GM23338 (cell line): ENCODE results near the gene PTP4A2. TPM values are rescaled to one million over a fixed set of nuclear protein-coding genes. Genes with fewer than 3 reads are reported as not detected.

ENCODE experiments used
- ATAC-seq: fragments of 200-7000 bp; cut with Tn5 transposase; 3 replicates; pipeline ENCODE4 v1.9.1; 2020
- DNase-seq: peaks from one replicate; pipeline ENCODE4 v3.0.0-alpha.2; 2015; ENCODE audit warnings: low spot score
- H2AFZ ChIP-seq: fragments of 200-600 bp; sonication (generic); 2 replicates; pipeline ENCODE4 v1.8.0; 2016; ENCODE audit warnings: antibody characterized with exemption, mild to moderate bottlenecking, moderate library complexity
- H3F3A ChIP-seq: fragments of 200-600 bp; sonication (generic); replicated peaks from 2 replicates; pipeline ENCODE4 v1.8.0; 2017; ENCODE audit warnings: antibody characterized with exemption, mixed run types, low read depth
- H3K27ac ChIP-seq: fragments of 200-600 bp; sonication (generic); 2 replicates; pipeline ENCODE4 v1.6.1; 2016; ENCODE audit warnings: low read depth
- H3K27me3 ChIP-seq: fragments of 200-600 bp; sonication (generic); 2 replicates; pipeline ENCODE4 v1.8.0; 2016; ENCODE audit warnings: mild to moderate bottlenecking, mixed run types, moderate library complexity; ENCODE audit not compliant: insufficient read depth
- H3K36me3 ChIP-seq: fragments of 200-600 bp; sonication (generic); 2 replicates; pipeline ENCODE4 v1.8.0; 2016; ENCODE audit warnings: mild to moderate bottlenecking; ENCODE audit not compliant: insufficient read depth
- H3K4me1 ChIP-seq: fragments of 200-600 bp; sonication (generic); 2 replicates; pipeline ENCODE4 v1.8.0; 2016; ENCODE audit warnings: mild to moderate bottlenecking, moderate library complexity; ENCODE audit not compliant: insufficient read depth
- H3K4me2 ChIP-seq: fragments of 200-600 bp; sonication (generic); 2 replicates; pipeline ENCODE4 v1.7.1; 2017; ENCODE audit warnings: mixed run types
- H3K4me3 ChIP-seq: fragments of 200-600 bp; sonication (generic); 2 replicates; pipeline ENCODE4 v1.6.1; 2016; ENCODE audit warnings: mixed run types
- H3K79me2 ChIP-seq: fragments of 200-600 bp; sonication (generic); replicated peaks from 2 replicates; pipeline ENCODE4 v1.8.0; 2017; ENCODE audit warnings: mild to moderate bottlenecking; ENCODE audit not compliant: insufficient read depth
- H3K9me2 ChIP-seq: fragments of 200-600 bp; sonication (generic); 2 replicates; pipeline ENCODE4 v1.8.0; 2017; ENCODE audit not compliant: insufficient read depth
- H4K20me1 ChIP-seq: fragments of 200-600 bp; sonication (generic); replicated peaks from 2 replicates; pipeline ENCODE4 v1.8.0; 2017; ENCODE audit warnings: mild to moderate bottlenecking; ENCODE audit not compliant: insufficient read depth
- H3K27ac Mint-ChIP-seq: 2 replicates; pipeline ENCODE4 v1.8.0; 2020; ENCODE audit warnings: inconsistent platforms, mild to moderate bottlenecking, moderate library complexity, mixed read lengths
- H3K27me3 Mint-ChIP-seq: 3 replicates; pipeline ENCODE4 v1.8.0; 2022; ENCODE audit warnings: low read depth, mild to moderate bottlenecking, moderate library complexity, mixed read lengths, inconsistent platforms; ENCODE audit not compliant: insufficient read depth, poor library complexity
- H3K36me3 Mint-ChIP-seq: 3 replicates; pipeline ENCODE4 v1.8.0; 2021; ENCODE audit warnings: low read depth, mild to moderate bottlenecking, inconsistent platforms, moderate library complexity, mixed read lengths
- H3K4me1 Mint-ChIP-seq: 3 replicates; pipeline ENCODE4 v1.8.0; 2020; ENCODE audit warnings: mild to moderate bottlenecking, inconsistent platforms, mixed read lengths
- H3K4me3 Mint-ChIP-seq: 3 replicates; pipeline ENCODE4 v1.8.0; 2021; ENCODE audit warnings: moderate library complexity, mild to moderate bottlenecking, inconsistent platforms, mixed read lengths
- H3K9me3 Mint-ChIP-seq: 3 replicates; pipeline ENCODE4 v1.8.0; 2020; ENCODE audit warnings: moderate library complexity, mild to moderate bottlenecking, inconsistent platforms, mixed read lengths
- CREB1 ChIP-seq: fragments of 250-450 bp; sonication (Bioruptor Pico); IDR thresholded peaks from 2 replicates; pipeline ENCODE4 v1.5.0; 2020; ENCODE audit warnings: low read depth, mild to moderate bottlenecking, moderate library complexity
- EZH2 ChIP-seq: fragments of 200-600 bp; sonication (generic); IDR thresholded peaks from one replicate; pipeline ENCODE4 v1.8.0; 2017; ENCODE audit warnings: antibody characterized with exemption, mild to moderate bottlenecking, low read depth; ENCODE audit not compliant: unreplicated experiment
- EZH2phosphoT487 ChIP-seq: fragments of 200-600 bp; sonication (generic); IDR thresholded peaks from one replicate; pipeline ENCODE4 v1.8.1; 2018; ENCODE audit warnings: antibody characterized with exemption; ENCODE audit not compliant: unreplicated experiment
- JUNB ChIP-seq: IDR thresholded peaks from one replicate; pipeline ENCODE4 v1.6.1; 2016; ENCODE audit warnings: antibody characterized with exemption; ENCODE audit not compliant: unreplicated experiment
- NANOG ChIP-seq: IDR thresholded peaks from 2 replicates; pipeline ENCODE4 v1.6.1; 2016; ENCODE audit warnings: antibody characterized with exemption, borderline replicate concordance
- POLR2AphosphoS5 ChIP-seq: IDR thresholded peaks from 2 replicates; pipeline ENCODE4 v1.6.1; 2016; ENCODE audit warnings: antibody characterized with exemption, low read depth
- STAT1 ChIP-seq: IDR thresholded peaks from one replicate; pipeline ENCODE4 v1.6.1; 2016; ENCODE audit warnings: antibody characterized with exemption; ENCODE audit not compliant: unreplicated experiment
- ZNF114 ChIP-seq: fragments of 250-450 bp; sonication (Bioruptor Pico); IDR thresholded peaks from 2 replicates; pipeline ENCODE4 v1.5.0; 2020; ENCODE audit warnings: mild to moderate bottlenecking, moderate library complexity
- ZNF331 ChIP-seq: fragments of 250-450 bp; sonication (Bioruptor Pico); IDR thresholded peaks from 2 replicates; pipeline ENCODE4 v1.5.0; 2020; ENCODE audit warnings: low read depth, mild to moderate bottlenecking, moderate library complexity
- polyA plus RNA-seq: library from polyadenylated mRNA; unstranded; fragments of >200 nt; fragmentation: Nextera tagmentation; extraction: Ambion mirVana; gene quantifications from 2 replicates; pipeline ENCODE4 v1.2.1, GENCODE V29; 2016
- total RNA-seq: library from RNA; depleted of rRNA; stranded (reverse); fragments of >200 nt; shearing (Covaris generic); gene quantifications from 2 replicates; pipeline ENCODE4 v1.2.3, GENCODE V29; 2014
- TF ChIP-seq, protein P1 (sequence below): IDR thresholded peaks from 2 replicates; pipeline ENCODE4 v1.6.1; 2016; ENCODE audit warnings: antibody characterized with exemption
- TF ChIP-seq, protein P2 (sequence below), 2 experiments: fragments of 200-600 bp in 1 of 2; sonication (generic) in 1 of 2; conservative IDR thresholded peaks; 2 replicates each; pipeline versions ENCODE4 v1.5.1 to v1.6.1; 2016 to 2017; ENCODE audit warnings: antibody characterized with exemption in 2 of 2, low read depth in 2 of 2, mild to moderate bottlenecking in 2 of 2, moderate library complexity in 1 of 2
- TF ChIP-seq, protein P3 (sequence below): IDR thresholded peaks from one replicate; pipeline ENCODE4 v1.6.1; 2018; ENCODE audit warnings: antibody characterized with exemption; ENCODE audit not compliant: unreplicated experiment

PTP4A2 gene
- total and polyA plus RNA-seq, 2 experiments from 2014 or later = 153 to 260 TPM

DNA sequence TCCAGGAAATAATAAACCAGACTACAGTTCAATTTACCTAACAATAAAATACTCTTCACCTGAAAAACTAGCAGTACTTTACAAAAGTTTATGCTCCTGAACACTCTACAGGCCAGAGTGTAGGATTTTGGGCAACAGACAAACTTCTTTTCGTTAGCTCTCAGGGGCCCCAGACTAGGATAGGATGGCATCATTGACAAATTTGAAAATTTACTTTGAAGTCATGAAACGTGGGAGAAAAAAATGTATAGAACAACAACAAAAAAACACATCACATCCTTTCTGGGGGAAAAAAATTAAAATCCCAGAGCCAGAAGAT, 1.2 kb downstream of the PTP4A2 start:
- peaks cover 14% of the 10 kb centered on the region for H3K27me3 Mint-ChIP-seq
- Histone ChIP-seq H3K27me3 (peaks cover 13% of the 10 kb centered on the region; the same call in 1 of the 2 replicates), H3K4me3 (peak overlapping the region; percentile 86), H4K20me1 (peaks cover 44% of the 10 kb centered on the region), H3K4me2 (peak overlapping the region; percentile 96), H3K9me2 (peaks cover 4% of the 10 kb centered on the region; the same call in 1 of the 2 replicates), H3K79me2 (peaks cover 59% of the 10 kb centered on the region), H3K27ac (no peak overlapping the region), H3K4me1 (peaks cover 55% of the 10 kb centered on the region), H2AFZ (no peak overlapping the region), H3F3A (peaks cover 10% of the 10 kb centered on the region; the same call in 1 of the 2 replicates), H3K36me3 (no peaks in the 10 kb centered on the region)
- peaks cover 52% of the 10 kb centered on the region for H3K4me1 Mint-ChIP-seq
- H3K9me3 Mint-ChIP-seq = no peaks in the 10 kb centered on the region
- TF ChIP-seq EZH2 (no peak), ZNF114 (CRISPR knock-in tag) (no peak), JUNB (no peak), STAT1 (no peak), ZNF331 (no peak)
- TF ChIP-seq, protein P1, sequence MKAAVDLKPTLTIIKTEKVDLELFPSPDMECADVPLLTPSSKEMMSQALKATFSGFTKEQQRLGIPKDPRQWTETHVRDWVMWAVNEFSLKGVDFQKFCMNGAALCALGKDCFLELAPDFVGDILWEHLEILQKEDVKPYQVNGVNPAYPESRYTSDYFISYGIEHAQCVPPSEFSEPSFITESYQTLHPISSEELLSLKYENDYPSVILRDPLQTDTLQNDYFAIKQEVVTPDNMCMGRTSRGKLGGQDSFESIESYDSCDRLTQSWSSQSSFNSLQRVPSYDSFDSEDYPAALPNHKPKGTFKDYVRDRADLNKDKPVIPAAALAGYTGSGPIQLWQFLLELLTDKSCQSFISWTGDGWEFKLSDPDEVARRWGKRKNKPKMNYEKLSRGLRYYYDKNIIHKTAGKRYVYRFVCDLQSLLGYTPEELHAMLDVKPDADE = no peak
- TF ChIP-seq, protein P2, sequence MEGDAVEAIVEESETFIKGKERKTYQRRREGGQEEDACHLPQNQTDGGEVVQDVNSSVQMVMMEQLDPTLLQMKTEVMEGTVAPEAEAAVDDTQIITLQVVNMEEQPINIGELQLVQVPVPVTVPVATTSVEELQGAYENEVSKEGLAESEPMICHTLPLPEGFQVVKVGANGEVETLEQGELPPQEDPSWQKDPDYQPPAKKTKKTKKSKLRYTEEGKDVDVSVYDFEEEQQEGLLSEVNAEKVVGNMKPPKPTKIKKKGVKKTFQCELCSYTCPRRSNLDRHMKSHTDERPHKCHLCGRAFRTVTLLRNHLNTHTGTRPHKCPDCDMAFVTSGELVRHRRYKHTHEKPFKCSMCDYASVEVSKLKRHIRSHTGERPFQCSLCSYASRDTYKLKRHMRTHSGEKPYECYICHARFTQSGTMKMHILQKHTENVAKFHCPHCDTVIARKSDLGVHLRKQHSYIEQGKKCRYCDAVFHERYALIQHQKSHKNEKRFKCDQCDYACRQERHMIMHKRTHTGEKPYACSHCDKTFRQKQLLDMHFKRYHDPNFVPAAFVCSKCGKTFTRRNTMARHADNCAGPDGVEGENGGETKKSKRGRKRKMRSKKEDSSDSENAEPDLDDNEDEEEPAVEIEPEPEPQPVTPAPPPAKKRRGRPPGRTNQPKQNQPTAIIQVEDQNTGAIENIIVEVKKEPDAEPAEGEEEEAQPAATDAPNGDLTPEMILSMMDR (conservative IDR thresholded peaks at IDR 0.05; ENCODE audit: low read depth in 2 of 2) = no peak
- H3K36me3 Mint-ChIP-seq = peaks cover 7% of the 10 kb centered on the region; the same call in 1 of the 3 replicates
- H3K27ac Mint-ChIP-seq = peak overlapping the region; percentile 67
- DNase-seq (no peak), ATAC-seq (no peak)
- peak overlapping the region; percentile 95 for H3K4me3 Mint-ChIP-seq

DNA sequence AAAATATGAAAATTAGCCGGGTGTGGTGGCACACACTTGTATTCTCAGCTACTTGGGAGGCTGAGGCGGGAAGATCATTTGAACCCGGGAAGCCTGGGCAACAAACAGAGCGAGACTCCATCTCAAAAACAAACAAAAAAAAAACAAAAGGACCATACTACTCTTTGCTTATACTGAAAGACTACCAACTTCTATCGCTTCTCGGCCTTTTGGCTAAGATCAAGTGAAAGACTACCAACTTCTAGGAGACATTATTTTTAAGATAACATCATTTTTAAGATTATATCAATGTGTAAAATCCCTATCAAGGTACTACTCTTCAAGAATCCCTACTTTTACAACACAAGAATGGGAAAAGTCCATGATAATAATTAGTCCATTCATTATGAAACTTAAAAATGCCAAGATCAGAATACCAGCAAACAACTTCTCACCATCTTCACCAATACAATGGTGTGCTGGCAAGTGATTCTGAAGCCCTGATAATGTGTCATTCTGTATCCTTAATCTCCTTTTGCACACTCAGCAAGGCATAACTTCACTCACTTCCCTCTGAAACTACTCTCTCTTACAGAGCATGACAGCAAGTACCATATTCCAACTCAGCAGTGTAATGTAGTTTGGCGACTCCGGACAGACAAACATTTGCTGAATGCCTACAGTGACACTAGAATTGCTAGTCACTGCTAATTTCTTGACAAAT, 1.7 kb downstream of the PTP4A2 start:
- Mint-ChIP-seq H3K9me3 (no peaks in the 10 kb centered on the region), H3K27me3 (peaks cover 14% of the 10 kb centered on the region), H3K4me3 (peak overlapping the region; percentile 95), H3K27ac (no peak overlapping the region), H3K4me1 (peaks cover 57% of the 10 kb centered on the region), H3K36me3 (peaks cover 7% of the 10 kb centered on the region; the same call in 1 of the 3 replicates)
- Histone ChIP-seq H3K4me1 (peaks cover 60% of the 10 kb centered on the region), H3K4me3 (peak overlapping the region; percentile 86), H2AFZ (no peak overlapping the region), H3K27ac (no peak overlapping the region), H3K36me3 (no peaks in the 10 kb centered on the region), H3K27me3 (peaks cover 13% of the 10 kb centered on the region; the same call in 1 of the 2 replicates), H3K79me2 (peaks cover 64% of the 10 kb centered on the region), H3K4me2 (peak overlapping the region; percentile 96), H4K20me1 (peaks cover 44% of the 10 kb centered on the region), H3K9me2 (peaks cover 4% of the 10 kb centered on the region; the same call in 1 of the 2 replicates), H3F3A (peaks cover 10% of the 10 kb centered on the region; the same call in 1 of the 2 replicates)
- DNase-seq = no peak
- no peak for ATAC-seq
- no peak for TF ChIP-seq NANOG
- TF ChIP-seq, protein P1 = no peak
- TF ChIP-seq EZH2 = no peak
- TF ChIP-seq, protein P2 (conservative IDR thresholded peaks at IDR 0.05; ENCODE audit: low read depth in 2 of 2) = no peak
- no peak for TF ChIP-seq ZNF331
- TF ChIP-seq POLR2AphosphoS5 = no peak
- TF ChIP-seq, protein P3, sequence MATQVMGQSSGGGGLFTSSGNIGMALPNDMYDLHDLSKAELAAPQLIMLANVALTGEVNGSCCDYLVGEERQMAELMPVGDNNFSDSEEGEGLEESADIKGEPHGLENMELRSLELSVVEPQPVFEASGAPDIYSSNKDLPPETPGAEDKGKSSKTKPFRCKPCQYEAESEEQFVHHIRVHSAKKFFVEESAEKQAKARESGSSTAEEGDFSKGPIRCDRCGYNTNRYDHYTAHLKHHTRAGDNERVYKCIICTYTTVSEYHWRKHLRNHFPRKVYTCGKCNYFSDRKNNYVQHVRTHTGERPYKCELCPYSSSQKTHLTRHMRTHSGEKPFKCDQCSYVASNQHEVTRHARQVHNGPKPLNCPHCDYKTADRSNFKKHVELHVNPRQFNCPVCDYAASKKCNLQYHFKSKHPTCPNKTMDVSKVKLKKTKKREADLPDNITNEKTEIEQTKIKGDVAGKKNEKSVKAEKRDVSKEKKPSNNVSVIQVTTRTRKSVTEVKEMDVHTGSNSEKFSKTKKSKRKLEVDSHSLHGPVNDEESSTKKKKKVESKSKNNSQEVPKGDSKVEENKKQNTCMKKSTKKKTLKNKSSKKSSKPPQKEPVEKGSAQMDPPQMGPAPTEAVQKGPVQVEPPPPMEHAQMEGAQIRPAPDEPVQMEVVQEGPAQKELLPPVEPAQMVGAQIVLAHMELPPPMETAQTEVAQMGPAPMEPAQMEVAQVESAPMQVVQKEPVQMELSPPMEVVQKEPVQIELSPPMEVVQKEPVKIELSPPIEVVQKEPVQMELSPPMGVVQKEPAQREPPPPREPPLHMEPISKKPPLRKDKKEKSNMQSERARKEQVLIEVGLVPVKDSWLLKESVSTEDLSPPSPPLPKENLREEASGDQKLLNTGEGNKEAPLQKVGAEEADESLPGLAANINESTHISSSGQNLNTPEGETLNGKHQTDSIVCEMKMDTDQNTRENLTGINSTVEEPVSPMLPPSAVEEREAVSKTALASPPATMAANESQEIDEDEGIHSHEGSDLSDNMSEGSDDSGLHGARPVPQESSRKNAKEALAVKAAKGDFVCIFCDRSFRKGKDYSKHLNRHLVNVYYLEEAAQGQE = no peak
- TF ChIP-seq EZH2phosphoT487 = no peak
- no peak for TF ChIP-seq ZNF114 (CRISPR knock-in tag)
- TF ChIP-seq CREB1 = no peak
- no peak for TF ChIP-seq STAT1
- no peak for TF ChIP-seq JUNB
